K562 (cell line): Measurements from ENCODE around the gene OST4. TPM values are rescaled to one million over a fixed set of nuclear protein-coding genes. Genes with fewer than 3 reads are reported as not detected.

ENCODE experiments used
- ATAC-seq: fragments of 200-7000 bp; cut with Tn5 transposase; 3 replicates; pipeline ENCODE4 v1.9.1; 2020; ENCODE audit warnings: moderate library complexity
- BruUV-seq: library from RNA; stranded (reverse); fragments of 400-500 nt; replicated peaks from 2 replicates; lab custom pipeline; 2021; lab: Mats Ljungman, UMichigan
- CTCF ChIA-PET: fragments of 300-600 bp; formaldehyde crosslinking; extraction: SDS; loops from one replicate; lab custom pipeline; 2021; ENCODE audit warnings: low intra/inter-chr PET ratio; lab: Yijun Ruan, JAX
- POLR2A ChIA-PET: fragments of 300-600, 350-650 bp; sonication (Branson Sonifier 250); formaldehyde crosslinking; extraction: SDS; loops from one replicate; lab custom pipeline; 2021; ENCODE audit warnings: antibody characterized with exemption, inconsistent platforms; lab: Yijun Ruan, JAX
- DNase-seq, 4 experiments: peaks; one replicate each; pipeline versions ENCODE4 v3.0.0 to v3.0.0-alpha.2; 2011 to 2018; ENCODE audit warnings: low spot score in 3 of 4, mixed read lengths in 3 of 4; ENCODE audit errors: extremely low read depth in 1 of 4
- FAIRE-seq: peaks from 2 replicates; lab custom pipeline; 2011; peaks lifted over from hg19 to GRCh38; lab: Jason Lieb, UNC
- H2AFZ ChIP-seq: 2 replicates; pipeline ENCODE4 v1.6.0; 2011; ENCODE audit warnings: low read depth, low read length, control low read depth, inconsistent platforms
- H3K27ac ChIP-seq: fragments of 200-600 bp; 3 replicates; pipeline ENCODE4 v1.8.0; 2011; ENCODE audit warnings: low read depth, mild to moderate bottlenecking, control low read depth, inconsistent platforms, low read length, moderate library complexity, mixed read lengths; ENCODE audit errors: extremely low read depth
- H3K27me3 ChIP-seq, 2 experiments: fragments of 300-600 bp in 1 of 2; 2 replicates in 1 of 2; 3 replicates in 1 of 2; pipeline versions ENCODE4 v1.6.0 to v1.8.0; 2011; ENCODE audit warnings: inconsistent platforms in 2 of 2, low read length in 2 of 2, mild to moderate bottlenecking in 1 of 2, mixed read lengths in 1 of 2, moderate library complexity in 1 of 2; ENCODE audit not compliant: control insufficient read depth in 2 of 2, insufficient read depth in 2 of 2
- H3K36me3 ChIP-seq: fragments of 300-600 bp; 3 replicates; pipeline ENCODE4 v1.8.0; 2011; ENCODE audit warnings: mild to moderate bottlenecking, low read length, inconsistent platforms; ENCODE audit not compliant: control insufficient read depth, insufficient read depth
- H3K4me1 ChIP-seq, 2 experiments: fragments of 200-600 bp in 1 of 2; replicated peaks in 1 of 2; 2 replicates in 1 of 2; 3 replicates in 1 of 2; pipeline versions ENCODE4 v1.5.1 to v1.8.0; 2011; ENCODE audit warnings: inconsistent platforms in 2 of 2, low read length in 2 of 2, mild to moderate bottlenecking in 1 of 2, mixed read lengths in 1 of 2, moderate library complexity in 1 of 2; ENCODE audit not compliant: control insufficient read depth in 2 of 2, insufficient read depth in 2 of 2
- H3K4me2 ChIP-seq: 2 replicates; pipeline ENCODE4 v1.6.1; 2011; ENCODE audit warnings: low read length, control low read depth, inconsistent platforms, mixed read lengths; ENCODE audit not compliant: insufficient read depth
- H3K4me3 ChIP-seq: fragments of 200-600 bp; sonication (generic), shearing (Covaris generic); 2 replicates; pipeline ENCODE4 v1.5.1; 2016; ENCODE audit warnings: control low read depth, inconsistent platforms
- H3K79me2 ChIP-seq: fragments of 200-600 bp; 3 replicates; pipeline ENCODE4 v1.8.0; 2011; ENCODE audit warnings: low read length, inconsistent platforms; ENCODE audit not compliant: control insufficient read depth, insufficient read depth
- H3K9ac ChIP-seq, 2 experiments: 2 replicates each; pipeline versions ENCODE4 v1.6.0 to v1.6.1; 2011; ENCODE audit warnings: low read depth in 2 of 2, low read length in 2 of 2, control low read depth in 1 of 2, inconsistent platforms in 1 of 2, mild to moderate bottlenecking in 1 of 2, mixed read lengths in 1 of 2; ENCODE audit not compliant: insufficient read depth in 1 of 2
- H3K9me1 ChIP-seq: one replicate; pipeline ENCODE4 v1.6.0; 2011; ENCODE audit warnings: inconsistent platforms, mild to moderate bottlenecking, low read length, moderate library complexity; ENCODE audit not compliant: control insufficient read depth, insufficient read depth
- H3K9me3 ChIP-seq: replicated peaks from 2 replicates; pipeline ENCODE4 v1.5.1; 2011; ENCODE audit warnings: low read depth, low read length, inconsistent platforms; ENCODE audit not compliant: control insufficient read depth, insufficient read depth
- H4K20me1 ChIP-seq: replicated peaks from 2 replicates; pipeline ENCODE4 v1.6.1; 2011; ENCODE audit warnings: low read length, inconsistent platforms, mixed read lengths; ENCODE audit not compliant: control insufficient read depth, insufficient read depth
- CTBP1 ChIP-seq: fragments of 450-650 bp; IDR thresholded peaks from 2 replicates; pipeline ENCODE4 v1.6.1; 2016; ENCODE audit warnings: borderline replicate concordance
- FOSL1 ChIP-seq: fragments of 200-800 bp; sonication (Bioruptor generic); conservative IDR thresholded peaks from 2 replicates; pipeline ENCODE4 v1.6.1; 2016; ENCODE audit warnings: missing genetic modification characterization, missing compliant biosample characterization
- KDM1A ChIP-seq, 2 experiments: fragments of 450-650 bp; IDR thresholded peaks; 2 replicates each; pipeline ENCODE4 v1.6.1; 2016; ENCODE audit warnings: mild to moderate bottlenecking in 2 of 2
- NFIX ChIP-seq: fragments of 250-450 bp; sonication (Bioruptor Pico); IDR thresholded peaks from 2 replicates; pipeline ENCODE4 v1.4.0; 2020; ENCODE audit warnings: low read depth, mild to moderate bottlenecking, moderate library complexity
- NR2C2 ChIP-seq, 2 experiments: fragments of 200-800 bp in 1 of 2; sonication (Bioruptor generic) in 1 of 2; sonication (generic) in 1 of 2; formaldehyde crosslinking in 1 of 2; IDR thresholded peaks; 2 replicates each; pipeline versions ENCODE4 v1.6.1 to v1.8.0; 2016 to 2022; ENCODE audit warnings: mild to moderate bottlenecking in 1 of 2, missing compliant biosample characterization in 1 of 2, missing genetic modification characterization in 1 of 2, missing genetic modification reagents in 1 of 2
- PHF8 ChIP-seq: fragments of 200-600 bp; sonication (generic); IDR thresholded peaks from 2 replicates; pipeline ENCODE4 v1.6.1; 2012; ENCODE audit warnings: mixed run types, mild to moderate bottlenecking, inconsistent platforms, low read length, moderate library complexity, borderline replicate concordance
- POLR2G ChIP-seq: fragments of 200-400 bp; formaldehyde crosslinking; IDR thresholded peaks from 2 replicates; pipeline ENCODE4 v1.6.1; 2017; ENCODE audit warnings: low read depth, mild to moderate bottlenecking, antibody characterized with exemption, low read length, moderate library complexity
- PRMT5 ChIP-seq: sonication (generic); formaldehyde crosslinking; IDR thresholded peaks from 2 replicates; pipeline ENCODE4 v1.5.0; 2020; ENCODE audit warnings: missing genetic modification reagents
- RBM25 ChIP-seq: fragments of 200-400 bp; formaldehyde crosslinking; IDR thresholded peaks from 2 replicates; pipeline ENCODE4 v1.6.1; 2018; ENCODE audit warnings: low read length, low read depth, moderate library complexity; ENCODE audit not compliant: severe bottlenecking
- RNF2 ChIP-seq: sonication (generic); IDR thresholded peaks from 2 replicates; pipeline ENCODE4 v1.6.1; 2016
- SAFB2 ChIP-seq: fragments of 200-400 bp; formaldehyde crosslinking; IDR thresholded peaks from 2 replicates; pipeline ENCODE4 v1.6.1; 2018; ENCODE audit warnings: borderline replicate concordance, low read length, low read depth, moderate library complexity; ENCODE audit not compliant: severe bottlenecking
- ZC3H11A ChIP-seq: IDR thresholded peaks from 2 replicates; pipeline ENCODE4 v1.6.1; 2012; ENCODE audit warnings: low read depth, low read length, improper control_type of control experiment
- ZNF41 ChIP-seq: fragments of 250-450 bp; sonication (Bioruptor Pico); conservative IDR thresholded peaks from 2 replicates; pipeline ENCODE4 v1.4.0; 2020; ENCODE audit warnings: mild to moderate bottlenecking
- ZNF77 ChIP-seq: fragments of 250-450 bp; sonication (Bioruptor Pico); IDR thresholded peaks from 2 replicates; pipeline ENCODE4 v1.5.0; 2020
- WGBS: fragments of 100-300 bp; shearing (Covaris generic); methylation state at CpG from one replicate; pipeline ENCODE4 v1.1.6; 2016; ENCODE audit warnings: low coverage, mixed read lengths; ENCODE audit not compliant: insufficient coverage; ENCODE audit errors: missing lambda C conversion rate; 5-methylcytosine and 5-hydroxymethylcytosine counted together
- in situ Hi-C: fragments of 300-500 bp; cut with MboI; formaldehyde crosslinking; loops from 4 replicates; pipeline ENCODE4 v1.15.0; 2018; ENCODE audit warnings: inconsistent platforms, mixed read lengths
- intact Hi-C: fragments of 100-400 bp; cut with micrococcal nuclease; formaldehyde crosslinking; loops from 2 replicates; pipeline ENCODE4 v1.14.2; 2022
- polyA plus RNA-seq, 8 experiments: library from polyadenylated mRNA; depleted of rRNA in 4 of 8; stranded (reverse) in 5 of 8; unstranded in 3 of 8; fragments of >200 nt; fragmentation: Nextera tagmentation in 2 of 8; fragmentation: Illumina TruSeq in 1 of 8; extraction: Ambion mirVana in 2 of 8; extraction: Trizol in 1 of 8; gene quantifications; 2 replicates each; pipeline versions ENCODE4 v1.2.1 to v1.2.3, GENCODE V29; 2011 to 2014; ENCODE audit warnings: inconsistent platforms in 1 of 8, missing spikeins in 1 of 8
- total RNA-seq, 7 experiments: library from RNA; depleted of rRNA in 6 of 7; stranded (reverse); fragments of >200 nt in 6 of 7; fragmentation: Illumina TruSeq in 2 of 7; extraction: Trizol in 2 of 7; gene quantifications; 2 replicates each; pipeline versions ENCODE4 v1.2.1 to v1.2.3, GENCODE V29; 2011 to 2021; ENCODE audit warnings: low replicate concordance in 1 of 7
- TF ChIP-seq, protein P1 (sequence below), 2 experiments: fragments of 450-650 bp in 1 of 2; sonication (generic) in 1 of 2; formaldehyde crosslinking in 1 of 2; IDR thresholded peaks in 1 of 2; conservative IDR thresholded peaks in 1 of 2; 2 replicates each; pipeline versions ENCODE4 v1.6.1 to v1.8.1; 2016 to 2023; ENCODE audit warnings: mild to moderate bottlenecking in 2 of 2, moderate library complexity in 2 of 2, inconsistent platforms in 1 of 2, missing genetic modification reagents in 1 of 2
- TF ChIP-seq, protein P2 (sequence below): fragments of 450-650 bp; formaldehyde crosslinking; IDR thresholded peaks from 2 replicates; pipeline ENCODE4 v1.4.0; 2020; ENCODE audit warnings: mild to moderate bottlenecking, moderate library complexity
- TF ChIP-seq, protein P3 (sequence below): fragments of 450-650 bp; conservative IDR thresholded peaks from 2 replicates; pipeline ENCODE4 v1.6.1; 2016; ENCODE audit warnings: missing genetic modification characterization, low read depth, mild to moderate bottlenecking, control low read depth, missing compliant biosample characterization

Gene OST4
- total and polyA plus RNA-seq, 9 of the 15 experiments (the other 6 are each of a cell fraction or from before 2014, with no cell fraction given): 186 to 1,155 (median 355) TPM

DNA sequence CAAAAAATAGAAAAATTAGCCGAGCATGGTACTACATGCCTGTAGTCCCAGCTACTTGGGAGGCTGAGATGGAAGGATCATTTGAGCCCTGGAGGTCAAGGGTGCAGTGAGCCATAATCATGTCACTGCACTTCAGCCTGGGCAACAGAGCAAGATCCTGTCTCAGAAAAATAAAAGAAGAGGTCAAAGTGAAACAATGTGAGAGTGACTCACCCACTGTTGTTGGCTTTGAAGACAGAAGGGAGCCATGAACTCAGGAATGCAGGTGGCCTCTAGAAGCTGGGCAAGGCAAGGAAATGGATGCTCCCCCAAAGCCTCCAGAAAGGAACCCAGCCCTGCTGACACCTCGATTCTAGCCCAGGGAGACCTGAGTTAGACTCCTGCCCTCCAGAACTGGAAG lies 42.4 kb downstream of the OST4 start:
- ATAC-seq: no peak
- CTCF ChIA-PET: no interaction called here
- no peak for TF ChIP-seq POLR2G
- TF ChIP-seq ZNF77 (CRISPR knock-in tag): no peak
- peak in 1 of 2 experiments; percentile 39; a peak in 1 of 4 replicates for TF ChIP-seq KDM1A (IDR thresholded peaks at IDR 0.05)
- no peak for TF ChIP-seq NFIX (CRISPR knock-in tag)
- TF ChIP-seq CTBP1: no peak
- TF ChIP-seq, protein P1, sequence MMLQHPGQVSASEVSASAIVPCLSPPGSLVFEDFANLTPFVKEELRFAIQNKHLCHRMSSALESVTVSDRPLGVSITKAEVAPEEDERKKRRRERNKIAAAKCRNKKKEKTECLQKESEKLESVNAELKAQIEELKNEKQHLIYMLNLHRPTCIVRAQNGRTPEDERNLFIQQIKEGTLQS (IDR thresholded peaks at IDR 0.05): peak; percentile 24; the same call in 1 of the 2 replicates
- TF ChIP-seq, protein P1 (CRISPR knock-in tag; conservative IDR thresholded peaks at IDR 0.05): no peak
- no peak for TF ChIP-seq SAFB2
- TF ChIP-seq PHF8: no peak
- TF ChIP-seq, protein P2, sequence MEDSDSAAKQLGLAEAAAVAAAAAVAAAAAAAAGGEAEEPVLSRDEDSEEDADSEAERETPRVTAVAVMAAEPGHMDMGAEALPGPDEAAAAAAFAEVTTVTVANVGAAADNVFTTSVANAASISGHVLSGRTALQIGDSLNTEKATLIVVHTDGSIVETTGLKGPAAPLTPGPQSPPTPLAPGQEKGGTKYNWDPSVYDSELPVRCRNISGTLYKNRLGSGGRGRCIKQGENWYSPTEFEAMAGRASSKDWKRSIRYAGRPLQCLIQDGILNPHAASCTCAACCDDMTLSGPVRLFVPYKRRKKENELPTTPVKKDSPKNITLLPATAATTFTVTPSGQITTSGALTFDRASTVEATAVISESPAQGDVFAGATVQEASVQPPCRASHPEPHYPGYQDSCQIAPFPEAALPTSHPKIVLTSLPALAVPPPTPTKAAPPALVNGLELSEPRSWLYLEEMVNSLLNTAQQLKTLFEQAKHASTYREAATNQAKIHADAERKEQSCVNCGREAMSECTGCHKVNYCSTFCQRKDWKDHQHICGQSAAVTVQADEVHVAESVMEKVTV (CRISPR knock-in tag): no peak
- TF ChIP-seq ZC3H11A: no peak
- no peak for TF ChIP-seq RNF2
- TF ChIP-seq NR2C2 (CRISPR knock-in tag; IDR thresholded peaks at IDR 0.05): no peak
- TF ChIP-seq NR2C2 (tag; IDR thresholded peaks at IDR 0.05): 0 out of 2 replicates have a peak, but pooled peaks have one; percentile 29
- no peak for TF ChIP-seq ZNF41 (CRISPR knock-in tag)
- TF ChIP-seq RBM25: peak; percentile 49
- peak; percentile 36; the same call in 1 of the 2 replicates for TF ChIP-seq FOSL1 (tag)
- TF ChIP-seq, protein P3, sequence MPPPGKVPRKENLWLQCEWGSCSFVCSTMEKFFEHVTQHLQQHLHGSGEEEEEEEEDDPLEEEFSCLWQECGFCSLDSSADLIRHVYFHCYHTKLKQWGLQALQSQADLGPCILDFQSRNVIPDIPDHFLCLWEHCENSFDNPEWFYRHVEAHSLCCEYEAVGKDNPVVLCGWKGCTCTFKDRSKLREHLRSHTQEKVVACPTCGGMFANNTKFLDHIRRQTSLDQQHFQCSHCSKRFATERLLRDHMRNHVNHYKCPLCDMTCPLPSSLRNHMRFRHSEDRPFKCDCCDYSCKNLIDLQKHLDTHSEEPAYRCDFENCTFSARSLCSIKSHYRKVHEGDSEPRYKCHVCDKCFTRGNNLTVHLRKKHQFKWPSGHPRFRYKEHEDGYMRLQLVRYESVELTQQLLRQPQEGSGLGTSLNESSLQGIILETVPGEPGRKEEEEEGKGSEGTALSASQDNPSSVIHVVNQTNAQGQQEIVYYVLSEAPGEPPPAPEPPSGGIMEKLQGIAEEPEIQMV (tag): no peak
- TF ChIP-seq PRMT5 (CRISPR knock-in tag): no peak

More for the DNA sequence above, 42.4 kb downstream of the OST4 start:
- BruUV-seq: no TSS peak
- Histone ChIP-seq H3K9me3 (no peaks in the 10 kb centered on the region), H3K4me2 (no peak overlapping the region), H3K27ac (no peak overlapping the region), H2AFZ (no peak overlapping the region), H3K27me3 (no peaks in the 10 kb centered on the region), H3K4me3 (no peak overlapping the region), H4K20me1 (0 out of 2 replicates have a peak, but pooled peaks cover 2% of the 10 kb centered on the region), H3K9me1 (no peaks in the 10 kb centered on the region), H3K9ac (no peak overlapping the region), H3K79me2 (peaks cover 31% of the 10 kb centered on the region), H3K36me3 (peaks cover 66% of the 10 kb centered on the region; the same call in 2 of the 3 replicates), H3K4me1 (peaks cover 15 to 42% of the 10 kb centered on the region in 2 experiments)
- intact Hi-C loops: no loop called here
- in situ Hi-C loops: no loop called here
- DNase-seq (no peak), FAIRE-seq (no peak)
- 80% methylated on average over 2 of the region's 2 CpGs for WGBS
- POLR2A ChIA-PET: interaction anchor here (0.6 to 3.5 kb wide), 4 partner anchors 10 to 66 kb away, joined by 3 to 18 read pairs (median 4); no protein-coding TSS in a partner anchor
